ENCODE data around the gene APLP2. TPM values are rescaled to one million over a fixed set of nuclear protein-coding genes. Genes with fewer than 3 reads are reported as not detected.
A peak's percentile ranks its signal among the peaks of the same experiment; 100 is the strongest.
"Not testable (repeated sequence)": the region's sequence is repeated elsewhere in the genome, so short reads cannot be mapped to it uniquely, and the experiment has no call there.

Gene APLP2
- total RNA-seq, 2 donors from 2014 or later: 821 to 864 TPM

- H3K27me3 ChIP-seq (ENCODE audit: control insufficient read depth, insufficient read depth, low read length, poor library complexity, severe bottlenecking): no peaks in the 10 kb centered on the region
- no peak for DNase-seq
- Mint-ChIP-seq H3K9me3 (peaks cover 5% of the 10 kb centered on the region), H3K36me3 (ENCODE audit: low read depth) (peaks cover 26% of the 10 kb centered on the region), H3K27ac (peak overlapping the region; percentile 52), H3K4me3 (no peak overlapping the region), H3K4me1 (peaks cover 19% of the 10 kb centered on the region), H3K27me3 (ENCODE audit: insufficient read depth) (no peaks in the 10 kb centered on the region)
- H3K27ac ChIP-seq (ENCODE audit: low read depth, low read length): no peak overlapping the region
- 93 to 94% methylated on average over 7 to 9 of the region's 9 CpGs for WGBS, 2 experiments (ENCODE audit: insufficient coverage in 1 of 2, insufficient read length in 1 of 2)
- H3K36me3 ChIP-seq (ENCODE audit: control insufficient read depth, insufficient read depth, low read length): peaks cover 53% of the 10 kb centered on the region
- peak overlapping the region; percentile 18 for H3K4me3 ChIP-seq (ENCODE audit: low read length)
- TF ChIP-seq CTCF (conservative IDR thresholded peaks at IDR 0.05): no peak
- H3K9me3 ChIP-seq (ENCODE audit: control insufficient read depth, low read length): no peaks in the 10 kb centered on the region
- H3K4me1 ChIP-seq (ENCODE audit: control insufficient read depth, insufficient read depth, low read length): no peaks in the 10 kb centered on the region
- H3K9ac ChIP-seq (ENCODE audit: extremely low read depth, low read length, poor library complexity, severe bottlenecking): no peak overlapping the region
Observed at GRCh38 chr11:130102301-130103249, 32.9 kb downstream of the APLP2 start.

GRCh38 chr11:130103296-130103814 lies 33.7 kb downstream of the APLP2 start:
- Mint-ChIP-seq H3K36me3 (ENCODE audit: low read depth) (peaks cover 32% of the 10 kb centered on the region), H3K9me3 (peaks cover 6% of the 10 kb centered on the region), H3K27me3 (ENCODE audit: insufficient read depth) (no peaks in the 10 kb centered on the region), H3K27ac (no peak overlapping the region), H3K4me3 (no peak overlapping the region), H3K4me1 (peaks cover 19% of the 10 kb centered on the region)
- 96 to 100% methylated on average over 2 to 5 of the region's 5 CpGs for WGBS, 2 experiments (ENCODE audit: insufficient coverage in 1 of 2, insufficient read length in 1 of 2)
- Histone ChIP-seq H3K27ac (ENCODE audit: low read depth, low read length) (no peak overlapping the region), H3K4me3 (ENCODE audit: low read length) (peak overlapping the region; percentile 18), H3K36me3 (ENCODE audit: control insufficient read depth, insufficient read depth, low read length) (peaks cover 53% of the 10 kb centered on the region), H3K27me3 (ENCODE audit: control insufficient read depth, insufficient read depth, low read length, poor library complexity, severe bottlenecking) (no peaks in the 10 kb centered on the region), H3K9ac (ENCODE audit: extremely low read depth, low read length, poor library complexity, severe bottlenecking) (no peak overlapping the region), H3K9me3 (ENCODE audit: control insufficient read depth, low read length) (no peaks in the 10 kb centered on the region), H3K4me1 (ENCODE audit: control insufficient read depth, insufficient read depth, low read length) (no peaks in the 10 kb centered on the region)
- DNase-seq: no peak
- TF ChIP-seq CTCF (conservative IDR thresholded peaks at IDR 0.05): no peak

GRCh38 chr11:130106381-130106780 lies 36.7 kb downstream of the APLP2 start:
- peaks cover 19% of the 10 kb centered on the region for H3K4me1 ChIP-seq (ENCODE audit: control insufficient read depth, insufficient read depth, low read length)

GRCh38 chr11:130108671-130109070 lies 39.0 kb downstream of the APLP2 start:
- WGBS, 2 experiments (ENCODE audit: insufficient coverage in 1 of 2, insufficient read length in 1 of 2): 92 to 100% methylated on average over 2 to 4 of the region's 4 CpGs
- not testable (repeated sequence) for H3K4me3 ChIP-seq (ENCODE audit: low read length); DNase-seq; H3K27me3 Mint-ChIP-seq (ENCODE audit: insufficient read depth); H3K27ac ChIP-seq (ENCODE audit: low read depth, low read length); H3K9ac ChIP-seq (ENCODE audit: extremely low read depth, low read length, poor library complexity, severe bottlenecking); H3K9me3 Mint-ChIP-seq; H3K27me3 ChIP-seq (ENCODE audit: control insufficient read depth, insufficient read depth, low read length, poor library complexity, severe bottlenecking); H3K27ac Mint-ChIP-seq; H3K9me3 ChIP-seq (ENCODE audit: control insufficient read depth, low read length); H3K4me3 Mint-ChIP-seq
- Mint-ChIP-seq H3K36me3 (ENCODE audit: low read depth) (peaks cover 68% of the 10 kb centered on the region), H3K4me1 (peaks cover 42% of the 10 kb centered on the region)
- peaks cover 23% of the 10 kb centered on the region for H3K4me1 ChIP-seq (ENCODE audit: control insufficient read depth, insufficient read depth, low read length)
- peaks cover 68% of the 10 kb centered on the region for H3K36me3 ChIP-seq (ENCODE audit: control insufficient read depth, insufficient read depth, low read length)

More at GRCh38 chr11:130106381-130106780, 36.7 kb downstream of the APLP2 start:
- H3K36me3 Mint-ChIP-seq (ENCODE audit: low read depth): peaks cover 50% of the 10 kb centered on the region
- TF ChIP-seq CTCF (conservative IDR thresholded peaks at IDR 0.05): no peak
- 96 to 98% methylated on average over 5 of the region's 5 CpGs for WGBS, 2 experiments (ENCODE audit: insufficient coverage in 1 of 2, insufficient read length in 1 of 2)
- Histone ChIP-seq H3K9me3 (ENCODE audit: control insufficient read depth, low read length) (no peaks in the 10 kb centered on the region), H3K27ac (ENCODE audit: low read depth, low read length) (no peak overlapping the region), H3K36me3 (ENCODE audit: control insufficient read depth, insufficient read depth, low read length) (peaks cover 58% of the 10 kb centered on the region), H3K27me3 (ENCODE audit: control insufficient read depth, insufficient read depth, low read length, poor library complexity, severe bottlenecking) (no peaks in the 10 kb centered on the region), H3K4me3 (ENCODE audit: low read length) (no peak overlapping the region), H3K9ac (ENCODE audit: extremely low read depth, low read length, poor library complexity, severe bottlenecking) (no peak overlapping the region)
- peaks cover 6% of the 10 kb centered on the region for H3K9me3 Mint-ChIP-seq
- H3K4me1 Mint-ChIP-seq: peaks cover 40% of the 10 kb centered on the region
- no peak overlapping the region for H3K27ac Mint-ChIP-seq
- DNase-seq: no peak
- no peaks in the 10 kb centered on the region for H3K27me3 Mint-ChIP-seq (ENCODE audit: insufficient read depth)
- no peak overlapping the region for H3K4me3 Mint-ChIP-seq
